SK-N-SH (cell line): ENCODE results near the gene QSOX1. TPM values are rescaled to one million over a fixed set of nuclear protein-coding genes. Genes with fewer than 3 reads are reported as not detected.

ENCODE experiments used
- CTCF ChIA-PET: fragments of 300-600, 350-600 bp; formaldehyde crosslinking; extraction: SDS; loops from one replicate; lab custom pipeline; 2021; lab: Yijun Ruan, JAX
- POLR2A ChIA-PET: fragments of 350-600 bp; sonication (Branson Sonifier 250); formaldehyde crosslinking; extraction: SDS; loops from one replicate; lab custom pipeline; 2020; ENCODE audit warnings: antibody characterized with exemption, inconsistent platforms; lab: Yijun Ruan, JAX
- DNase-seq: peaks from one replicate; pipeline ENCODE4 v3.0.0; 2012
- H2AFZ ChIP-seq: fragments of 200-600 bp; sonication (generic); 2 replicates; pipeline ENCODE4 v1.8.1; 2016; ENCODE audit warnings: antibody characterized with exemption, mild to moderate bottlenecking, low read depth
- H3F3A ChIP-seq: fragments of 200-600 bp; sonication (generic); replicated peaks from 2 replicates; pipeline ENCODE3; 2016; ENCODE audit warnings: antibody characterized with exemption, mild to moderate bottlenecking; ENCODE audit not compliant: insufficient read depth
- H3K27ac ChIP-seq, 2 experiments: fragments of 200-500 bp in 1 of 2; fragments of 200-600 bp in 1 of 2; sonication (Bioruptor generic) in 1 of 2; sonication (generic), shearing (Covaris generic) in 1 of 2; 2 replicates each; pipeline versions ENCODE4 v1.5.1 to v1.6.1; 2014 to 2016; ENCODE audit warnings: low read depth in 2 of 2, inconsistent platforms in 1 of 2, low read length in 1 of 2, mild to moderate bottlenecking in 1 of 2, mixed read lengths in 1 of 2
- H3K27me3 ChIP-seq: fragments of 200-600 bp; sonication (generic), shearing (Covaris generic); 2 replicates; pipeline ENCODE4 v1.6.1; 2016; ENCODE audit warnings: mixed run types; ENCODE audit not compliant: insufficient read depth
- H3K36me3 ChIP-seq, 2 experiments: fragments of 200-500 bp in 1 of 2; fragments of 200-600 bp in 1 of 2; sonication (Bioruptor generic) in 1 of 2; sonication (generic) in 1 of 2; replicated peaks in 1 of 2; 2 replicates each; pipeline versions ENCODE3 to v1.5.1; 2014 to 2016; ENCODE audit warnings: low read length in 1 of 2, mild to moderate bottlenecking in 1 of 2; ENCODE audit not compliant: insufficient read depth in 2 of 2, control insufficient read depth in 1 of 2
- H3K4me1 ChIP-seq, 2 experiments: fragments of 200-500 bp in 1 of 2; fragments of 200-600 bp in 1 of 2; sonication (Bioruptor generic) in 1 of 2; sonication (generic), shearing (Covaris generic) in 1 of 2; 2 replicates each; pipeline versions ENCODE4 v1.5.1 to v1.6.1; 2014 to 2016; ENCODE audit warnings: low read depth in 1 of 2, low read length in 1 of 2, mixed run types in 1 of 2; ENCODE audit not compliant: insufficient read depth in 2 of 2, control insufficient read depth in 1 of 2
- H3K4me2 ChIP-seq: fragments of 200-600 bp; sonication (generic), shearing (Covaris generic); 2 replicates; pipeline ENCODE4 v1.6.1; 2017; ENCODE audit warnings: mixed run types
- H3K4me3 ChIP-seq, 2 experiments: fragments of 200-500 bp in 1 of 2; fragments of 200-600 bp in 1 of 2; sonication (Bioruptor generic) in 1 of 2; sonication (generic), shearing (Covaris generic) in 1 of 2; 2 replicates each; pipeline versions ENCODE4 v1.5.1 to v1.8.1; 2014 to 2016; ENCODE audit warnings: low read depth in 2 of 2, inconsistent platforms in 1 of 2, low read length in 1 of 2, mild to moderate bottlenecking in 1 of 2, mixed read lengths in 1 of 2, moderate library complexity in 1 of 2
- H3K79me2 ChIP-seq: fragments of 200-600 bp; sonication (generic); 2 replicates; pipeline ENCODE4 v1.8.1; 2017; ENCODE audit warnings: mild to moderate bottlenecking; ENCODE audit not compliant: insufficient read depth
- H3K9ac ChIP-seq: fragments of 200-600 bp; sonication (generic); 2 replicates; pipeline ENCODE4 v1.6.1; 2017; ENCODE audit warnings: mixed run types
- H3K9me2 ChIP-seq: fragments of 200-600 bp; sonication (generic); 2 replicates; pipeline ENCODE4 v1.6.1; 2017; ENCODE audit warnings: mixed run types
- H3K9me3 ChIP-seq: fragments of 200-600 bp; sonication (generic); 2 replicates; pipeline ENCODE4 v1.6.1; 2017; ENCODE audit warnings: mixed run types, mild to moderate bottlenecking, moderate library complexity
- H4K20me1 ChIP-seq: fragments of 200-600 bp; sonication (generic); 2 replicates; pipeline ENCODE4 v1.6.1; 2017; ENCODE audit warnings: mild to moderate bottlenecking, mixed run types; ENCODE audit not compliant: insufficient read depth
- FOSL2 ChIP-seq: IDR thresholded peaks from 2 replicates; pipeline ENCODE4 v1.4.0; 2012; ENCODE audit warnings: low read depth, mild to moderate bottlenecking, moderate library complexity, borderline replicate concordance
- GATA2 ChIP-seq: sonication (generic); formaldehyde crosslinking; IDR thresholded peaks from 2 replicates; pipeline ENCODE4 v1.5.0; 2020; ENCODE audit warnings: mild to moderate bottlenecking, missing genetic modification reagents
- MAX ChIP-seq: IDR thresholded peaks from 2 replicates; pipeline ENCODE4 v1.4.0; 2012; ENCODE audit warnings: low read depth
- NRF1 ChIP-seq: IDR thresholded peaks from 2 replicates; pipeline ENCODE4 v1.6.1; 2012; ENCODE audit warnings: low read depth, mild to moderate bottlenecking, low read length
- POLR2AphosphoS5 ChIP-seq: IDR thresholded peaks from 2 replicates; pipeline ENCODE4 v1.6.1; 2012; ENCODE audit warnings: low read depth, low read length
- SIN3A ChIP-seq: IDR thresholded peaks from 2 replicates; pipeline ENCODE4 v1.6.1; 2012; ENCODE audit warnings: low read depth, mild to moderate bottlenecking, low read length, moderate library complexity, borderline replicate concordance
- YY1 ChIP-seq: IDR thresholded peaks from 2 replicates; pipeline ENCODE4 v1.4.0; 2012; ENCODE audit warnings: low read depth, mild to moderate bottlenecking
- WGBS: methylation state at CpG from one replicate; pipeline ENCODE4 v1.1.6; 2017; ENCODE audit warnings: low lambda C conversion rate; 5-methylcytosine and 5-hydroxymethylcytosine counted together
- polyA plus RNA-seq, 3 experiments: library from polyadenylated mRNA; depleted of rRNA; stranded (reverse); fragments of >200 nt; gene quantifications; 2 replicates each; pipeline ENCODE4 v1.2.3, GENCODE V29; 2012
- TF ChIP-seq, protein P1 (sequence below): fragments of 200-600 bp; sonication (generic); IDR thresholded peaks from 2 replicates; pipeline ENCODE4 v1.6.1; 2017; ENCODE audit warnings: antibody characterized with exemption, mild to moderate bottlenecking, moderate library complexity
- TF ChIP-seq, protein P2 (sequence below): IDR thresholded peaks from 2 replicates; pipeline ENCODE4 v1.4.0; 2012; ENCODE audit warnings: low read depth, borderline replicate concordance
- TF ChIP-seq, protein P3 (sequence below): IDR thresholded peaks from 2 replicates; pipeline ENCODE4; 2012
- TF ChIP-seq, protein P4 (sequence below): fragments of 150-350 bp; IDR thresholded peaks from 2 replicates; pipeline ENCODE4 v1.6.1; 2016; ENCODE audit warnings: mild to moderate bottlenecking, low read depth, low read length

QSOX1 gene
- polyA plus RNA-seq, 1 of the 3 experiments (the other 2 are of a cell fraction): 359 TPM

- WGBS: 68% methylated on average over 4 of the region's 6 CpGs
- POLR2A ChIA-PET: no interaction called here
Observed at GRCh38 chr1:180141381-180141934, 13.2 kb upstream of the QSOX1 start.

More at GRCh38 chr1:180141381-180141934, 13.2 kb upstream of the QSOX1 start:
- Histone ChIP-seq H3K36me3 (no peaks in the 10 kb centered on the region), H3K79me2 (no peaks in the 10 kb centered on the region), H3K27me3 (no peaks in the 10 kb centered on the region), H4K20me1 (no peaks in the 10 kb centered on the region), H3F3A (peaks cover 4% of the 10 kb centered on the region), H3K9me2 (no peaks in the 10 kb centered on the region), H3K4me3 (no peak overlapping the region), H2AFZ (no peak overlapping the region), H3K9ac (no peak overlapping the region), H3K9me3 (no peaks in the 10 kb centered on the region; the same call in 1 of the 2 replicates), H3K4me1 (no peaks in the 10 kb centered on the region), H3K27ac (no peak overlapping the region), H3K4me2 (no peak overlapping the region)
- CTCF ChIA-PET: no interaction called here
- TF ChIP-seq, protein P1, sequence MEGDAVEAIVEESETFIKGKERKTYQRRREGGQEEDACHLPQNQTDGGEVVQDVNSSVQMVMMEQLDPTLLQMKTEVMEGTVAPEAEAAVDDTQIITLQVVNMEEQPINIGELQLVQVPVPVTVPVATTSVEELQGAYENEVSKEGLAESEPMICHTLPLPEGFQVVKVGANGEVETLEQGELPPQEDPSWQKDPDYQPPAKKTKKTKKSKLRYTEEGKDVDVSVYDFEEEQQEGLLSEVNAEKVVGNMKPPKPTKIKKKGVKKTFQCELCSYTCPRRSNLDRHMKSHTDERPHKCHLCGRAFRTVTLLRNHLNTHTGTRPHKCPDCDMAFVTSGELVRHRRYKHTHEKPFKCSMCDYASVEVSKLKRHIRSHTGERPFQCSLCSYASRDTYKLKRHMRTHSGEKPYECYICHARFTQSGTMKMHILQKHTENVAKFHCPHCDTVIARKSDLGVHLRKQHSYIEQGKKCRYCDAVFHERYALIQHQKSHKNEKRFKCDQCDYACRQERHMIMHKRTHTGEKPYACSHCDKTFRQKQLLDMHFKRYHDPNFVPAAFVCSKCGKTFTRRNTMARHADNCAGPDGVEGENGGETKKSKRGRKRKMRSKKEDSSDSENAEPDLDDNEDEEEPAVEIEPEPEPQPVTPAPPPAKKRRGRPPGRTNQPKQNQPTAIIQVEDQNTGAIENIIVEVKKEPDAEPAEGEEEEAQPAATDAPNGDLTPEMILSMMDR: no peak
- TF ChIP-seq SIN3A: no peak
- TF ChIP-seq, protein P2, sequence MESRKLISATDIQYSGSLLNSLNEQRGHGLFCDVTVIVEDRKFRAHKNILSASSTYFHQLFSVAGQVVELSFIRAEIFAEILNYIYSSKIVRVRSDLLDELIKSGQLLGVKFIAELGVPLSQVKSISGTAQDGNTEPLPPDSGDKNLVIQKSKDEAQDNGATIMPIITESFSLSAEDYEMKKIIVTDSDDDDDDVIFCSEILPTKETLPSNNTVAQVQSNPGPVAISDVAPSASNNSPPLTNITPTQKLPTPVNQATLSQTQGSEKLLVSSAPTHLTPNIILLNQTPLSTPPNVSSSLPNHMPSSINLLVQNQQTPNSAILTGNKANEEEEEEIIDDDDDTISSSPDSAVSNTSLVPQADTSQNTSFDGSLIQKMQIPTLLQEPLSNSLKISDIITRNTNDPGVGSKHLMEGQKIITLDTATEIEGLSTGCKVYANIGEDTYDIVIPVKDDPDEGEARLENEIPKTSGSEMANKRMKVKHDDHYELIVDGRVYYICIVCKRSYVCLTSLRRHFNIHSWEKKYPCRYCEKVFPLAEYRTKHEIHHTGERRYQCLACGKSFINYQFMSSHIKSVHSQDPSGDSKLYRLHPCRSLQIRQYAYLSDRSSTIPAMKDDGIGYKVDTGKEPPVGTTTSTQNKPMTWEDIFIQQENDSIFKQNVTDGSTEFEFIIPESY: no peak
- TF ChIP-seq GATA2 (CRISPR knock-in tag): no peak
- no peak for TF ChIP-seq MAX
- TF ChIP-seq, protein P3, sequence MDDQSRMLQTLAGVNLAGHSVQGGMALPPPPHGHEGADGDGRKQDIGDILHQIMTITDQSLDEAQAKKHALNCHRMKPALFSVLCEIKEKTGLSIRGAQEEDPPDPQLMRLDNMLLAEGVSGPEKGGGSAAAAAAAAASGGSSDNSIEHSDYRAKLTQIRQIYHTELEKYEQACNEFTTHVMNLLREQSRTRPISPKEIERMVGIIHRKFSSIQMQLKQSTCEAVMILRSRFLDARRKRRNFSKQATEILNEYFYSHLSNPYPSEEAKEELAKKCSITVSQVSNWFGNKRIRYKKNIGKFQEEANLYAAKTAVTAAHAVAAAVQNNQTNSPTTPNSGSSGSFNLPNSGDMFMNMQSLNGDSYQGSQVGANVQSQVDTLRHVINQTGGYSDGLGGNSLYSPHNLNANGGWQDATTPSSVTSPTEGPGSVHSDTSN: no peak
- TF ChIP-seq NRF1: no peak
- TF ChIP-seq, protein P4, sequence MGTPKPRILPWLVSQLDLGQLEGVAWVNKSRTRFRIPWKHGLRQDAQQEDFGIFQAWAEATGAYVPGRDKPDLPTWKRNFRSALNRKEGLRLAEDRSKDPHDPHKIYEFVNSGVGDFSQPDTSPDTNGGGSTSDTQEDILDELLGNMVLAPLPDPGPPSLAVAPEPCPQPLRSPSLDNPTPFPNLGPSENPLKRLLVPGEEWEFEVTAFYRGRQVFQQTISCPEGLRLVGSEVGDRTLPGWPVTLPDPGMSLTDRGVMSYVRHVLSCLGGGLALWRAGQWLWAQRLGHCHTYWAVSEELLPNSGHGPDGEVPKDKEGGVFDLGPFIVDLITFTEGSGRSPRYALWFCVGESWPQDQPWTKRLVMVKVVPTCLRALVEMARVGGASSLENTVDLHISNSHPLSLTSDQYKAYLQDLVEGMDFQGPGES: no peak
- no peak for TF ChIP-seq YY1
- TF ChIP-seq POLR2AphosphoS5: no peak
- no peak for TF ChIP-seq FOSL2
- DNase-seq: no peak
